Upper lobe of right lung (tissue), 1 donor: Measurements from ENCODE around the gene GRIN2D. TPM values are rescaled to one million over a fixed set of nuclear protein-coding genes. Genes with fewer than 3 reads are reported as not detected.

Experiments used
- ATAC-seq: fragments of 200-7000 bp; cut with Tn5 transposase; one replicate; pipeline ENCODE4 v1.9.1; 2020; ENCODE audit warnings: mild to moderate bottlenecking, moderate library complexity
- DNase-seq: peaks from one replicate; pipeline ENCODE4 v3.0.0-alpha.2; 2020
- H3K27ac ChIP-seq: fragments of 200-600 bp; one replicate; pipeline ENCODE4 v1.8.0; 2022
- H3K27me3 ChIP-seq: fragments of 200-600 bp; one replicate; pipeline ENCODE4 v1.8.0; 2022; ENCODE audit warnings: mild to moderate bottlenecking
- H3K36me3 ChIP-seq: fragments of 200-600 bp; one replicate; pipeline ENCODE4 v1.8.0; 2022
- H3K4me1 ChIP-seq: fragments of 200-600 bp; one replicate; pipeline ENCODE4 v1.8.0; 2022
- H3K4me3 ChIP-seq: fragments of 200-600 bp; one replicate; pipeline ENCODE4 v1.8.0; 2022; ENCODE audit warnings: mild to moderate bottlenecking
- H3K9me3 ChIP-seq: fragments of 200-600 bp; one replicate; pipeline ENCODE4 v1.8.0; 2022
- intact Hi-C: fragments of 100-400 bp; cut with DNase I; formaldehyde crosslinking; loops from one replicate; pipeline ENCODE4 v1.11.0; 2022
- total RNA-seq: library from RNA; stranded (reverse); fragmentation: NEBNext Ultra II Directional; extraction: Animal tissue kit (Norgen Biotek cat#: 25700); gene quantifications from one replicate; pipeline ENCODE4 v1.2.1, GENCODE V29; 2021
- TF ChIP-seq, protein P1 (sequence below): fragments of 200-600 bp; IDR thresholded peaks from one replicate; pipeline ENCODE4 v1.8.0; 2022; ENCODE audit warnings: antibody characterized with exemption
- donor health status: DM: no; HTN: yes; CAD: no; lungs with severe emphysema.

The GRIN2D gene
- total RNA-seq, 1 donor from 2014 or later = 0.61 TPM

DNA sequence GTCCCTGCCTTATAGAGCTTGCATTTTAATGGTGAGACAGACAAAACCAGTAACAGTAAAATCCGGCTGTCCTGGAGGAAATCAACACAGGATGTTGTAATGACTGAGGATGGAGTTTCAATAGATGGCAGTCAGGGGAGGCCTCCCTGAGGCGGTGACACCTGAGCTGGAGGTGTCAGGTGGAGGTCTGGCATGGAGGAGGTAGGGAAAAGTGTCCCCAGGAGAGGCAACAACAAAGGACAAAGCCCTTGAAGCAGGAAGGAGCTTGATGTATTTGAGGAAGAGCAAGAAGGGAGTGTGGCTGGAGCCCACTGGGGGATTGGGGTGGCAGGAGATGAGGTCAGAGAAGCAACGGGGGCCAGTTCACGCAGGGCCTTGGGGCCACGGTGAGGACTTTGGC, 7.8 kb downstream of the GRIN2D start:
- H3K27ac ChIP-seq = no peak overlapping the region
- TF ChIP-seq, protein P1, sequence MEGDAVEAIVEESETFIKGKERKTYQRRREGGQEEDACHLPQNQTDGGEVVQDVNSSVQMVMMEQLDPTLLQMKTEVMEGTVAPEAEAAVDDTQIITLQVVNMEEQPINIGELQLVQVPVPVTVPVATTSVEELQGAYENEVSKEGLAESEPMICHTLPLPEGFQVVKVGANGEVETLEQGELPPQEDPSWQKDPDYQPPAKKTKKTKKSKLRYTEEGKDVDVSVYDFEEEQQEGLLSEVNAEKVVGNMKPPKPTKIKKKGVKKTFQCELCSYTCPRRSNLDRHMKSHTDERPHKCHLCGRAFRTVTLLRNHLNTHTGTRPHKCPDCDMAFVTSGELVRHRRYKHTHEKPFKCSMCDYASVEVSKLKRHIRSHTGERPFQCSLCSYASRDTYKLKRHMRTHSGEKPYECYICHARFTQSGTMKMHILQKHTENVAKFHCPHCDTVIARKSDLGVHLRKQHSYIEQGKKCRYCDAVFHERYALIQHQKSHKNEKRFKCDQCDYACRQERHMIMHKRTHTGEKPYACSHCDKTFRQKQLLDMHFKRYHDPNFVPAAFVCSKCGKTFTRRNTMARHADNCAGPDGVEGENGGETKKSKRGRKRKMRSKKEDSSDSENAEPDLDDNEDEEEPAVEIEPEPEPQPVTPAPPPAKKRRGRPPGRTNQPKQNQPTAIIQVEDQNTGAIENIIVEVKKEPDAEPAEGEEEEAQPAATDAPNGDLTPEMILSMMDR = no peak
- no peaks in the 10 kb centered on the region for H3K4me1 ChIP-seq
- intact Hi-C loops = no loop called here
- ATAC-seq (no peak), DNase-seq (no peak)
- peaks cover 21% of the 10 kb centered on the region for H3K27me3 ChIP-seq
- no peaks in the 10 kb centered on the region for H3K36me3 ChIP-seq
- H3K9me3 ChIP-seq = no peaks in the 10 kb centered on the region
- H3K4me3 ChIP-seq = no peak overlapping the region

DNA sequence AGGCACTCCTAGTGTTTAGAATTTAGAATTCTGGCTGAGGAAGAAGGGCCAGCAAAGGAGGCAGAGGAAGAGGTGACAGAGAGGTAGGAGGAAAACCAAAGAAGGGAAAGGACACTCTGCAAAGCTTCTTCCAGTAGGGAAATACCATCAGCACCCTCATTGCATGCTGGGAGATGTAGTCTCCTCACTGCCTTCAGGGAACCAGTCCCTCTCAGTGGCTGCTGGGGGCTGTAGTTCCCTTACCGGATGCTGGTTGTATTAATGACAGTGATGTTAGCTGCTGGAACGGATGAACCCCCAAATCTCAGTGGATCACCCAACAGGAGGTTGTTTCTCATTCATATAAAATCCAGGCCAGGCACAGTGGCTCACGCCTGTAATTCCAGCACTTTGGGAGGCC, 10.1 kb downstream of the GRIN2D start:
- H3K27me3 ChIP-seq = peaks cover 4% of the 10 kb centered on the region
- no peak overlapping the region for H3K4me3 ChIP-seq
- no peak for DNase-seq
- intact Hi-C loops = no loop called here
- TF ChIP-seq, protein P1 = no peak
- no peaks in the 10 kb centered on the region for H3K9me3 ChIP-seq
- no peak overlapping the region for H3K27ac ChIP-seq
- H3K36me3 ChIP-seq = no peaks in the 10 kb centered on the region
- no peaks in the 10 kb centered on the region for H3K4me1 ChIP-seq
- ATAC-seq = peak; percentile 60

GRCh38 chr19:48405010-48405659, 11.7 kb downstream of the GRIN2D start:
- no peaks in the 10 kb centered on the region for H3K36me3 ChIP-seq
- peaks cover 4% of the 10 kb centered on the region for H3K27me3 ChIP-seq
- no peak for ATAC-seq
- H3K4me1 ChIP-seq = no peaks in the 10 kb centered on the region
- no peak overlapping the region for H3K27ac ChIP-seq
- intact Hi-C loops = no loop called here
- no peaks in the 10 kb centered on the region for H3K9me3 ChIP-seq
- TF ChIP-seq, protein P1 = no peak
- DNase-seq = no peak
- H3K4me3 ChIP-seq = no peak overlapping the region

DNA sequence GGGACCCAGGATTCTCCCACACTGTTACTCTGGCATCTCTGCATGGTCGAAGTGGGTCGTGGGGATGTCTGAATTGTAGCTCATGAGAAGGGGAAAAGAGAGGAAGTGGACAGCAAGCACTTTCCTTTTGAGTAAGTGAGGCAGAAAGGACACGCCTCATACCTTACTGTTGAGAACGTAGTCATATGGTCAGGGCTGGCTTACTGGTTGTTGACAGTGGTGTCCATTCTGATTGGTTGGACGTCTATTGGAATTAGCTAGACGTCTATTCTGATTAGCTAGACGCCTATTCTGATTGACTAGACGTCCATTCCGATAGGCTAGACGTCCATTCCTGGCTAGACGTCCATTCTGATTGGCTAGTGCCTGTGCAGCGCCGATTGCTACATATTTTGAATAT, 12.4 kb downstream of the GRIN2D start:
- TF ChIP-seq, protein P1 = no peak
- no peaks in the 10 kb centered on the region for H3K4me1 ChIP-seq
- DNase-seq = no peak
- no peak overlapping the region for H3K4me3 ChIP-seq
- peaks cover 4% of the 10 kb centered on the region for H3K27me3 ChIP-seq
- intact Hi-C loops = no loop called here
- ATAC-seq = no peak
- no peak overlapping the region for H3K27ac ChIP-seq
- no peaks in the 10 kb centered on the region for H3K9me3 ChIP-seq
- no peaks in the 10 kb centered on the region for H3K36me3 ChIP-seq

DNA sequence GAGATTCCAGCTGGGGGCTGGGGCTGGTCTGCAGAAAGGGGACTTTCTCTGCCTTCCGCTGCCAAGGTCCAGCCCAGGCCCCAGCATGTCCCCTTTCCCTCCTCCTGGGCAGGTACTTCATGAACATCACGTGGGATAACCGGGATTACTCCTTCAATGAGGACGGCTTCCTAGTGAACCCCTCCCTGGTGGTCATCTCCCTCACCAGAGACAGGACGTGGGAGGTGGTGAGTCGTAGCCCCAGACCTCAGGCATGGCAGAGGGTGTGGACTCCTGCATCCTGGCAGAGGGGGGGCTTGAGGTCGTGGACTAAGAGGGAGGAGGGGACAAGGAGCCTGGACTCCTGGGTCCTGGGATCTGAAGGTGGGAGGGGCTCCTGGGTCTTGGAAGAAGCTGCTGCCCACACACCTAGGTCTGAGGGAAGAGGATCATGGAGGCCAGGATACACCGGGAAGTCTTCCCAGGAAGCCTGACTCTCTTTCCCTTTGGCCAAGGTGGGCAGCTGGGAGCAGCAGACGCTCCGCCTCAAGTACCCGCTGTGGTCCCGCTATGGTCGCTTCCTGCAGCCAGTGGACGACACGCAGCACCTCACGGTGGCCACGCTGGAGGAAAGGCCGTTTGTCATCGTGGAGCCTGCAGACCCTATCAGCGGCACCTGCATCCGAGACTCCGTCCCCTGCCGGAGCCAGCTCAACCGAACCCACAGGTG, 20.6 kb downstream of the GRIN2D start:
- no peaks in the 10 kb centered on the region for H3K4me1 ChIP-seq
- H3K27me3 ChIP-seq = peaks cover 31% of the 10 kb centered on the region
- intact Hi-C loops = no loop called here
- no peaks in the 10 kb centered on the region for H3K36me3 ChIP-seq
- no peak overlapping the region for H3K4me3 ChIP-seq
- peak; percentile 59 for DNase-seq
- no peak for ATAC-seq
- no peaks in the 10 kb centered on the region for H3K9me3 ChIP-seq
- TF ChIP-seq, protein P1 = no peak
- no peak overlapping the region for H3K27ac ChIP-seq
